Caco-2 (cell line): ENCODE data around the gene RING1. TPM values are rescaled to one million over a fixed set of nuclear protein-coding genes. Genes with fewer than 3 reads are reported as not detected.

ENCODE experiments used
- BruUV-seq: library from RNA; stranded (reverse); fragments of 400-500 nt; replicated peaks from 2 replicates; lab custom pipeline; 2021; lab: Mats Ljungman, UMichigan
- CTCF ChIA-PET: fragments of 300-600 bp; sonication (Branson Sonifier 250); formaldehyde crosslinking; loops from one replicate; lab custom pipeline; 2022; ENCODE audit warnings: antibody characterized with exemption; lab: Charles Lee
- POLR2A ChIA-PET: fragments of 300-600 bp; sonication (Branson Sonifier 250); formaldehyde crosslinking; loops from one replicate; lab custom pipeline; 2022; ENCODE audit warnings: antibody characterized with exemption; lab: Charles Lee
- DNase-seq, 2 experiments: peaks; one replicate each; pipeline versions ENCODE4 v3.0.0 to v3.0.0-alpha.2; 2020 to 2022
- H3K27me3 ChIP-seq: replicated peaks from 2 replicates; pipeline ENCODE4 v1.6.0; 2011; ENCODE audit warnings: low read length; ENCODE audit not compliant: control insufficient read depth, insufficient read depth
- H3K36me3 ChIP-seq: 2 replicates; pipeline ENCODE4 v1.5.1; 2011; ENCODE audit warnings: low read length; ENCODE audit not compliant: control insufficient read depth, insufficient read depth
- H3K4me1 ChIP-seq: fragments of 250-450 bp; sonication (Bioruptor Pico); 2 replicates; pipeline ENCODE4 v1.5.1; 2020; ENCODE audit warnings: mild to moderate bottlenecking
- H3K4me3 ChIP-seq: 2 replicates; pipeline ENCODE4 v1.5.1; 2011; ENCODE audit warnings: low read depth, mild to moderate bottlenecking, control low read depth, low read length
- H3K9me3 ChIP-seq: fragments of 250-450 bp; sonication (Bioruptor Pico); 2 replicates; pipeline ENCODE4 v1.5.1; 2020; ENCODE audit warnings: mild to moderate bottlenecking, moderate library complexity
- H3K27ac Mint-ChIP-seq: one replicate; pipeline ENCODE4 v1.8.0; 2022; ENCODE audit warnings: mixed read lengths; ENCODE audit not compliant: unreplicated experiment
- H3K27me3 Mint-ChIP-seq: one replicate; pipeline ENCODE4 v1.8.0; 2022; ENCODE audit warnings: mixed read lengths; ENCODE audit not compliant: insufficient read depth, unreplicated experiment
- H3K36me3 Mint-ChIP-seq: one replicate; pipeline ENCODE4 v1.8.0; 2022; ENCODE audit warnings: mild to moderate bottlenecking, mixed read lengths; ENCODE audit not compliant: insufficient read depth, unreplicated experiment
- H3K4me1 Mint-ChIP-seq: one replicate; pipeline ENCODE4 v1.8.0; 2022; ENCODE audit warnings: low read depth, mixed read lengths; ENCODE audit not compliant: unreplicated experiment
- H3K4me3 Mint-ChIP-seq: one replicate; pipeline ENCODE4 v1.8.0; 2022; ENCODE audit warnings: mild to moderate bottlenecking, moderate library complexity, mixed read lengths; ENCODE audit not compliant: unreplicated experiment
- H3K9me3 Mint-ChIP-seq: one replicate; pipeline ENCODE4 v1.8.0; 2022; ENCODE audit warnings: mixed read lengths; ENCODE audit not compliant: unreplicated experiment
- CTCF ChIP-seq, 2 experiments: fragments of 200-600 bp in 1 of 2; IDR thresholded peaks; 1 replicate in 1 of 2; 2 replicates in 1 of 2; pipeline versions ENCODE4 v1.5.1 to v1.8.0; 2011 to 2022; ENCODE audit warnings: antibody characterized with exemption in 1 of 2, control low read depth in 1 of 2, inconsistent platforms in 1 of 2, low read depth in 1 of 2, low read length in 1 of 2, mild to moderate bottlenecking in 1 of 2, moderate library complexity in 1 of 2; ENCODE audit not compliant: insufficient read depth in 1 of 2, severe bottlenecking in 1 of 2, unreplicated experiment in 1 of 2
- intact Hi-C: fragments of 100-400 bp; cut with micrococcal nuclease; formaldehyde crosslinking; loops from one replicate; pipeline ENCODE4 v1.10.0; 2022; ENCODE audit not compliant: unreplicated experiment
- total RNA-seq: library from RNA; stranded (reverse); gene quantifications from 2 replicates; pipeline ENCODE4 v1.2.3, GENCODE V29; 2022

RING1 gene
- total RNA-seq, 1 experiment from 2014 or later: 32.0 TPM

- Mint-ChIP-seq H3K4me1 (peaks cover 23% of the 10 kb centered on the region), H3K9me3 (no peaks in the 10 kb centered on the region), H3K27ac (no peak overlapping the region), H3K36me3 (peaks cover 23% of the 10 kb centered on the region), H3K27me3 (no peaks in the 10 kb centered on the region), H3K4me3 (no peak overlapping the region)
- Histone ChIP-seq H3K9me3 (no peaks in the 10 kb centered on the region), H3K36me3 (no peaks in the 10 kb centered on the region; the same call in 1 of the 2 replicates), H3K27me3 (no peaks in the 10 kb centered on the region), H3K4me3 (no peak overlapping the region), H3K4me1 (peaks cover 11% of the 10 kb centered on the region)
- DNase-seq: no peak
- no peak for TF ChIP-seq CTCF (IDR thresholded peaks at IDR 0.05; ENCODE audit: insufficient read depth in 1 of 2, low read depth in 1 of 2, low read length in 1 of 2, severe bottlenecking in 1 of 2, unreplicated experiment in 1 of 2)
- BruUV-seq: no TSS peak
- ChIA-PET CTCF (no interaction called here), POLR2A (no interaction called here)
- intact Hi-C loops: no loop called here
These were observed 13.8 kb upstream of the RING1 start for GRCh38 chr6:33194431-33194979.

DNA sequence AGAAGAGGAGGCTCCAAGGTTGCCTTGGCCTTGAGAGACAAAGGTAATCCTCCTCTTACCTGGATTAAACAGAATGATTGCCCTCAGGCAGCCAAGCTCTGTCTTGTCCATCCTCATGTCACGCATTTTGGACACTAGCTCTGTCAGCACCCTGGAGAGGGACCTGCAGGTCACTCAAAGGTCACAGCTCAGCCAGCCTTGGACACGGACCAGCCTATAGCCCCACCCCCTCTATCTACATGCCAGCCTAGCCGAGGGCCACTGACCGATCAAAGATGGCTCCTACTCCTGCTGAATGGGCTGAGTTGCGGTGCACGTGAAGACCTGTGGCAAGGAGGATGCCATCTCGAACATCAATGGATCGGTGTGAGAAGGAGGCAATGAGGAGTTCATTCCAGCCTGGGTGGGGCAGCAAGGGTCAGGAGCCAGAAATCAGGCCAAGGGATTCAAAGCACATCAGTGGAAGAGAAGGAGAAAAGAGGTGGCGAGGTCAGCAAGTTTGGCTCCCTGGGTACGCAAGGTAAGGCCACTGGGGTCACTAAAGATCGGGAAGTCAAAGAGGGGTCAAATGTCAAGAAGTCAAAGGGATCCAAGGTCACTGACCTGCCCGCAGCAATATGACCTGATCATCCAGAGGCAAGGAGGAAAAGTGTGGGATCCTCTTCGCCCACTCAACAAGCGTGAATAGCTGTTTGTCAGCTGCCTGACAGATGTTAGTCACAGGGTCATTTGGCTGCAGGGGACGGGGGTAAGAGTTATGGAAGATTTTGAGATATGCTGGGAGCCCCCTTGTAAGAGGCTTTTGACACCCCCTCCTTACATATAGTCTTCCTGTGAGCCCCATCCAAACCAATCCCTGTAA is 12.8 kb upstream of the RING1 start:
- Mint-ChIP-seq H3K27me3 (no peaks in the 10 kb centered on the region), H3K36me3 (peaks cover 25% of the 10 kb centered on the region), H3K9me3 (no peaks in the 10 kb centered on the region), H3K4me3 (no peak overlapping the region), H3K4me1 (peaks cover 23% of the 10 kb centered on the region), H3K27ac (no peak overlapping the region)
- H3K36me3 ChIP-seq: no peaks in the 10 kb centered on the region; the same call in 1 of the 2 replicates
- no peak for DNase-seq
- intact Hi-C loops: no loop called here
- BruUV-seq: no TSS peak
- no peak overlapping the region for H3K4me3 ChIP-seq
- ChIA-PET CTCF (no interaction called here), POLR2A (no interaction called here)
- no peak for TF ChIP-seq CTCF (IDR thresholded peaks at IDR 0.05; ENCODE audit: insufficient read depth in 1 of 2, low read depth in 1 of 2, low read length in 1 of 2, severe bottlenecking in 1 of 2, unreplicated experiment in 1 of 2)
- H3K27me3 ChIP-seq: no peaks in the 10 kb centered on the region
- H3K9me3 ChIP-seq: no peaks in the 10 kb centered on the region
- H3K4me1 ChIP-seq: peaks cover 11% of the 10 kb centered on the region

GRCh38 chr6:33197431-33198048 is 10.8 kb upstream of the RING1 start:
- POLR2A ChIA-PET: no interaction called here
- Histone ChIP-seq H3K4me3 (no peak overlapping the region), H3K27me3 (no peaks in the 10 kb centered on the region), H3K4me1 (peaks cover 19% of the 10 kb centered on the region), H3K9me3 (no peaks in the 10 kb centered on the region), H3K36me3 (peaks cover 6% of the 10 kb centered on the region)
- Mint-ChIP-seq H3K36me3 (peaks cover 41% of the 10 kb centered on the region), H3K4me3 (peak overlapping the region; percentile 100), H3K9me3 (no peaks in the 10 kb centered on the region), H3K27ac (peak overlapping the region; percentile 99), H3K4me1 (peaks cover 33% of the 10 kb centered on the region), H3K27me3 (no peaks in the 10 kb centered on the region)
- no TSS peak for BruUV-seq
- CTCF ChIA-PET: interaction anchor here (1.0 to 1.1 kb wide), 2 partner anchors 25 to 36 kb away, joined by 3 to 6 read pairs; no protein-coding TSS in a partner anchor
- peak; percentile 43 to 55 for TF ChIP-seq CTCF (IDR thresholded peaks at IDR 0.05; ENCODE audit: insufficient read depth in 1 of 2, low read depth in 1 of 2, low read length in 1 of 2, severe bottlenecking in 1 of 2, unreplicated experiment in 1 of 2)
- intact Hi-C loops: loop anchor here (1.0 kb wide), 1 partner anchor 36 kb away; no protein-coding TSS in a partner anchor
- peak in 1 of 2 experiments; percentile 61 for DNase-seq
